ENCODE measurements around the gene SLC16A3.

Gene SLC16A3

GRCh38 chr17:82278308-82278707, 49.5 kb downstream of the SLC16A3 start:
- Histone ChIP-seq H3K4me1 (ENCODE audit: insufficient read depth, insufficient read length) (peaks cover 35% of the 10 kb centered on the region), H3K9me3 (ENCODE audit: insufficient read depth, low read length) (no peaks in the 10 kb centered on the region), H3K27me3 (ENCODE audit: insufficient read depth, insufficient read length) (no peaks in the 10 kb centered on the region), H3K9ac (ENCODE audit: insufficient read length, low read depth) (no peak overlapping the region), H3K4me3 (ENCODE audit: insufficient read length, low read depth) (no peak overlapping the region), H3K36me3 (ENCODE audit: insufficient read depth, insufficient read length, low read length) (no peaks in the 10 kb centered on the region)
- no peak for TF ChIP-seq YY1 (IDR thresholded peaks at IDR 0.05; ENCODE audit: insufficient read depth, insufficient read length)
- no peak for TF ChIP-seq SUZ12 (IDR thresholded peaks at IDR 0.05; ENCODE audit: extremely low read depth, insufficient read depth, insufficient read length)
- no peak for TF ChIP-seq ZNF274 (IDR thresholded peaks at IDR 0.05; ENCODE audit: low read depth, low read length)
- DNase-seq (ENCODE audit: low read depth, low spot score) = no peak

- TF ChIP-seq YY1 (IDR thresholded peaks at IDR 0.05; ENCODE audit: insufficient read depth, insufficient read length) (no peak), ZNF274 (IDR thresholded peaks at IDR 0.05; ENCODE audit: low read depth, low read length) (no peak), SUZ12 (IDR thresholded peaks at IDR 0.05; ENCODE audit: extremely low read depth, insufficient read depth, insufficient read length) (no peak)
- Histone ChIP-seq H3K4me3 (ENCODE audit: insufficient read length, low read depth) (no peak overlapping the region), H3K36me3 (ENCODE audit: insufficient read depth, insufficient read length, low read length) (no peaks in the 10 kb centered on the region), H3K9ac (ENCODE audit: insufficient read length, low read depth) (no peak overlapping the region), H3K27me3 (ENCODE audit: insufficient read depth, insufficient read length) (no peaks in the 10 kb centered on the region), H3K9me3 (ENCODE audit: insufficient read depth, low read length) (no peaks in the 10 kb centered on the region), H3K4me1 (ENCODE audit: insufficient read depth, insufficient read length) (peaks cover 39% of the 10 kb centered on the region)
- DNase-seq (ENCODE audit: low read depth, low spot score) = no peak
Measured at GRCh38 chr17:82278786-82279391, 50.0 kb downstream of the SLC16A3 start.

- DNase-seq (ENCODE audit: low read depth, low spot score) = no peak
- no peak overlapping the region for H3K9ac ChIP-seq (ENCODE audit: insufficient read length, low read depth)
- H3K4me1 ChIP-seq (ENCODE audit: insufficient read depth, insufficient read length) = peaks cover 39% of the 10 kb centered on the region
Measured at GRCh38 chr17:82280537-82280936, 51.7 kb downstream of the SLC16A3 start.

DNA sequence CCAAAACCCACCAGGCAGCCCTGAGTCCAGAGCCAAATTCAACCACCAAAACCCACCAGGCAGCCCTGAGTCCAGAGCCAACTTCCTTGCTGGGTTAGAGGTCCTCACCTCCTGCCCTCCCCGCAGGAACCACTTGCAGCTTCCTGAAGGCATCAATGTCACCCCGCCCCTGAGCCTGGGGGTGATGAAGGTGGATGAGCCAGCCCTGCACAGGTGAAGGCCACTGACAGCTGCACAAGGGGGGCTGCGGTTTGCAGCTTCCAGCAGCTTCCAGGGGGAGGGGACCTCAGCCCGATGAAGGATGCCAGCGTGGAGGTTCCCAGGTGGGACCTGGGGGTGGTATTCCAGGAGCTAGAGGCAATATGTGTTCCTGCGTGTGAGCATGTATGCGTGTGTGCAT, 52.2 kb downstream of the SLC16A3 start:
- Histone ChIP-seq H3K9ac (ENCODE audit: insufficient read length, low read depth) (no peak overlapping the region), H3K4me3 (ENCODE audit: insufficient read length, low read depth) (no peak overlapping the region), H3K4me1 (ENCODE audit: insufficient read depth, insufficient read length) (peaks cover 39% of the 10 kb centered on the region), H3K9me3 (ENCODE audit: insufficient read depth, low read length) (no peaks in the 10 kb centered on the region), H3K27me3 (ENCODE audit: insufficient read depth, insufficient read length) (no peaks in the 10 kb centered on the region), H3K36me3 (ENCODE audit: insufficient read depth, insufficient read length, low read length) (no peaks in the 10 kb centered on the region)
- DNase-seq (ENCODE audit: low read depth, low spot score) = no peak
- TF ChIP-seq ZNF274 (IDR thresholded peaks at IDR 0.05; ENCODE audit: low read depth, low read length) (no peak), YY1 (IDR thresholded peaks at IDR 0.05; ENCODE audit: insufficient read depth, insufficient read length) (no peak), SUZ12 (IDR thresholded peaks at IDR 0.05; ENCODE audit: extremely low read depth, insufficient read depth, insufficient read length) (no peak)

More at GRCh38 chr17:82280537-82280936, 51.7 kb downstream of the SLC16A3 start:
- Histone ChIP-seq H3K27me3 (ENCODE audit: insufficient read depth, insufficient read length) (no peaks in the 10 kb centered on the region), H3K36me3 (ENCODE audit: insufficient read depth, insufficient read length, low read length) (no peaks in the 10 kb centered on the region), H3K9me3 (ENCODE audit: insufficient read depth, low read length) (no peaks in the 10 kb centered on the region), H3K4me3 (ENCODE audit: insufficient read length, low read depth) (no peak overlapping the region)
- no peak for TF ChIP-seq ZNF274 (IDR thresholded peaks at IDR 0.05; ENCODE audit: low read depth, low read length)
- no peak for TF ChIP-seq YY1 (IDR thresholded peaks at IDR 0.05; ENCODE audit: insufficient read depth, insufficient read length)
- no peak for TF ChIP-seq SUZ12 (IDR thresholded peaks at IDR 0.05; ENCODE audit: extremely low read depth, insufficient read depth, insufficient read length)

DNA sequence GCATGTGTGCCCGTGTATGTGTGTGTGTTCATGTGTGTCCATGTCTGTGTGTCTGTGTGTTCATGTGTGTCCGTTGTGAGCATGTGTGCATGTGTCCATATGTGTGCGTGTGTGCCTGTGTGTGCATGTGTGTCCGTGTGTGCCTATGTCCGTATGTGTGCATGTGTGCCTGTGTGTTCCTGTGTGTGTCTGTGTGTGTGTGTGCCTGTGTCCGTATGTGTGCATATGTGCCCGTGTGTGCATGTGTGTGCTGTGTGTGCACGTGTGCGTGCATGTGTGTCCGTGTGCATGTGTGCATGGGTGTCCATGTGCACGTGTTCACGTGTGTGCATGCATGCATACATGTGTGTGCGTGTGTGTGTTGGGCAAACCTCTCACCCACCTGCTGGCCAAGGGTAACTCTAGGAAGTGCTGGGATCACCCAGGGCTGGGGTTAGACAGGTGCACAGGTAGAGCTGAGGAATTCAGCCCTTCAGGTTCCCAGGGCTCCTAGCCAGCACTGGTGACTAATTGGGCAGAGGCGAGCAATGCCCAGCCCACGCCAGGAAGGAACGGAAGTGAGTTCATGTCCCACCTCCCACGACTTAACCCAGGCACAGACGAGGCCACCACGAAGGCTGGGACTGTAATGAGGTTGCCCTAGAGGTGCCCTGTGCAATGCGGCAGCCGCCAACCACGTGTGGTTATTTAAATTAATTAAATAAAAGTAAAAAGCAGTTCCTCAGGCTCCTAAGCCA, 52.8 kb downstream of the SLC16A3 start:
- DNase-seq (ENCODE audit: low read depth, low spot score) = no peak
- no peak overlapping the region for H3K4me3 ChIP-seq (ENCODE audit: insufficient read length, low read depth)
- no peak overlapping the region for H3K9ac ChIP-seq (ENCODE audit: insufficient read length, low read depth)
- H3K4me1 ChIP-seq (ENCODE audit: insufficient read depth, insufficient read length) = peaks cover 39% of the 10 kb centered on the region
- no peak for TF ChIP-seq YY1 (IDR thresholded peaks at IDR 0.05; ENCODE audit: insufficient read depth, insufficient read length)
- no peaks in the 10 kb centered on the region for H3K9me3 ChIP-seq (ENCODE audit: insufficient read depth, low read length)
- H3K27me3 ChIP-seq (ENCODE audit: insufficient read depth, insufficient read length) = no peaks in the 10 kb centered on the region
- H3K36me3 ChIP-seq (ENCODE audit: insufficient read depth, insufficient read length, low read length) = no peaks in the 10 kb centered on the region

GRCh38 chr17:82282239-82283207, 53.7 kb downstream of the SLC16A3 start:
- H3K4me3 ChIP-seq (ENCODE audit: insufficient read length, low read depth) = no peak overlapping the region

More at GRCh38 chr17:82282239-82283207, 53.7 kb downstream of the SLC16A3 start:
- Histone ChIP-seq H3K9me3 (ENCODE audit: insufficient read depth, low read length) (peaks cover 6% of the 10 kb centered on the region; the same call in 1 of the 2 replicates), H3K27me3 (ENCODE audit: insufficient read depth, insufficient read length) (no peaks in the 10 kb centered on the region), H3K36me3 (ENCODE audit: insufficient read depth, insufficient read length, low read length) (no peaks in the 10 kb centered on the region), H3K4me1 (ENCODE audit: insufficient read depth, insufficient read length) (peaks cover 32% of the 10 kb centered on the region), H3K9ac (ENCODE audit: insufficient read length, low read depth) (no peak overlapping the region)
- TF ChIP-seq SUZ12 (IDR thresholded peaks at IDR 0.05; ENCODE audit: extremely low read depth, insufficient read depth, insufficient read length) (no peak), ZNF274 (IDR thresholded peaks at IDR 0.05; ENCODE audit: low read depth, low read length) (no peak), YY1 (IDR thresholded peaks at IDR 0.05; ENCODE audit: insufficient read depth, insufficient read length) (no peak)
- DNase-seq (ENCODE audit: low read depth, low spot score) = no peak
